ENCODE measurements around the gene OPA3.

GRCh38 chr19:45508861-45509691 is 75.5 kb downstream of the OPA3 start:
- TF ChIP-seq CTCF (IDR thresholded peaks at IDR 0.05) (peak in 3 of 6 experiments; percentile 27 to 43 (median 29)), POLR2A (IDR thresholded peaks at IDR 0.05) (no peak)

Measured in adrenal gland (tissue), 5 donors.